AG09309 (cell line): ENCODE measurements around the gene TSHZ2.

Experiments
- DNase-seq: peaks from one replicate; pipeline ENCODE4 v3.0.0-alpha.2; 2010; ENCODE audit warnings: low read depth
- H3K4me3 ChIP-seq: 2 replicates; pipeline ENCODE4 v1.5.1; 2011; ENCODE audit warnings: mild to moderate bottlenecking, low read depth, low read length, moderate library complexity; ENCODE audit not compliant: control insufficient read depth
- CTCF ChIP-seq: IDR thresholded peaks from 2 replicates; pipeline ENCODE4 v1.5.1; 2011; ENCODE audit warnings: mild to moderate bottlenecking, low read depth, low read length, inconsistent platforms; ENCODE audit not compliant: insufficient read depth, control insufficient read depth; ENCODE audit errors: missing control alignments

Gene TSHZ2

GRCh38 chr20:53297154-53297529 lies 325.0 kb downstream of the TSHZ2 start:
- DNase-seq = no peak
- no peak overlapping the region for H3K4me3 ChIP-seq
- no peak for TF ChIP-seq CTCF

GRCh38 chr20:53298260-53298659 lies 326.1 kb downstream of the TSHZ2 start:
- no peak for DNase-seq
- no peak for TF ChIP-seq CTCF
- H3K4me3 ChIP-seq = no peak overlapping the region

- H3K4me3 ChIP-seq = no peak overlapping the region
- no peak for DNase-seq
- no peak for TF ChIP-seq CTCF
These were observed 326.8 kb downstream of the TSHZ2 start for GRCh38 chr20:53298911-53299310.

GRCh38 chr20:53299831-53300230 lies 327.7 kb downstream of the TSHZ2 start:
- TF ChIP-seq CTCF = no peak
- no peak for DNase-seq
- no peak overlapping the region for H3K4me3 ChIP-seq

- DNase-seq = no peak
- TF ChIP-seq CTCF = no peak
- H3K4me3 ChIP-seq = no peak overlapping the region
These were observed 329.7 kb downstream of the TSHZ2 start for GRCh38 chr20:53301869-53302268.

GRCh38 chr20:53302695-53303412 lies 330.7 kb downstream of the TSHZ2 start:
- H3K4me3 ChIP-seq = no peak overlapping the region
- TF ChIP-seq CTCF = no peak
- no peak for DNase-seq

GRCh38 chr20:53303413-53303760 lies 331.2 kb downstream of the TSHZ2 start:
- no peak for DNase-seq
- H3K4me3 ChIP-seq = no peak overlapping the region
- TF ChIP-seq CTCF = no peak
